Neuronal stem cell (in vitro differentiated cells): ENCODE results near the gene NUMA1.

ENCODE experiments used
- DNase-seq: peaks from one replicate; pipeline ENCODE4 v3.0.0-alpha.2; 2013; ENCODE audit warnings: low spot score
- H2AFZ ChIP-seq: one replicate; pipeline ENCODE4 v1.6.1; 2013; ENCODE audit warnings: mild to moderate bottlenecking, low read length, inconsistent platforms
- H2AK5ac ChIP-seq: 2 replicates; pipeline ENCODE4 v1.6.1; 2013; ENCODE audit warnings: low read depth, mild to moderate bottlenecking, inconsistent platforms, low read length, moderate library complexity, mixed read lengths
- H2BK120ac ChIP-seq: 2 replicates; pipeline ENCODE4 v1.6.1; 2013; ENCODE audit warnings: low read depth, mild to moderate bottlenecking, inconsistent platforms, low read length, moderate library complexity, mixed read lengths
- H2BK12ac ChIP-seq: one replicate; pipeline ENCODE4 v1.6.1; 2013; ENCODE audit warnings: low read length, inconsistent platforms
- H2BK15ac ChIP-seq: 2 replicates; pipeline ENCODE4 v1.6.1; 2013; ENCODE audit warnings: mild to moderate bottlenecking, low read length, inconsistent platforms, mixed read lengths
- H2BK5ac ChIP-seq: one replicate; pipeline ENCODE4 v1.6.1; 2013; ENCODE audit warnings: inconsistent platforms, mild to moderate bottlenecking, low read length, moderate library complexity
- H3K14ac ChIP-seq: one replicate; pipeline ENCODE4 v1.6.1; 2013; ENCODE audit warnings: low read length, inconsistent platforms
- H3K18ac ChIP-seq: 2 replicates; pipeline ENCODE4 v1.6.1; 2013; ENCODE audit warnings: low read length, inconsistent platforms
- H3K23ac ChIP-seq: 2 replicates; pipeline ENCODE4 v1.6.1; 2013; ENCODE audit warnings: low read depth, mild to moderate bottlenecking, mixed read lengths, low read length, inconsistent platforms; ENCODE audit not compliant: poor library complexity
- H3K27ac ChIP-seq: replicated peaks from 3 replicates; pipeline ENCODE4 v1.5.1; 2013; ENCODE audit warnings: low read length, inconsistent platforms
- H3K27me3 ChIP-seq, 3 experiments: 2 replicates each; pipeline ENCODE4 v1.6.1; 2013; ENCODE audit warnings: low read length in 3 of 3, mild to moderate bottlenecking in 2 of 3, inconsistent platforms in 1 of 3, low read depth in 1 of 3, mixed read lengths in 1 of 3, moderate library complexity in 1 of 3; ENCODE audit not compliant: control insufficient read depth in 3 of 3, insufficient read depth in 3 of 3
- H3K36me3 ChIP-seq, 2 donors: replicated peaks in 1 of 2; 2 replicates each; pipeline ENCODE4 v1.6.1; 2013; ENCODE audit warnings: low read length in 2 of 2; ENCODE audit not compliant: control insufficient read depth in 2 of 2, insufficient read depth in 2 of 2
- H3K4ac ChIP-seq: 2 replicates; pipeline ENCODE4 v1.6.1; 2013; ENCODE audit warnings: inconsistent platforms, mild to moderate bottlenecking, low read length, moderate library complexity
- H3K4me1 ChIP-seq, 2 donors: 1 replicate in 1 of 2; 2 replicates in 1 of 2; pipeline ENCODE4 v1.6.1; 2013; ENCODE audit warnings: low read length in 2 of 2, low read depth in 1 of 2; ENCODE audit not compliant: control insufficient read depth in 2 of 2, insufficient read depth in 1 of 2
- H3K4me2 ChIP-seq: one replicate; pipeline ENCODE4 v1.6.1; 2013; ENCODE audit warnings: mild to moderate bottlenecking, low read length, inconsistent platforms; ENCODE audit not compliant: insufficient read depth, poor library complexity, severe bottlenecking
- H3K4me3 ChIP-seq, 2 donors: 2 replicates each; pipeline ENCODE4 v1.5.1; 2013; ENCODE audit warnings: low read length in 2 of 2, mild to moderate bottlenecking in 2 of 2, inconsistent platforms in 1 of 2, moderate library complexity in 1 of 2
- H3K79me1 ChIP-seq: one replicate; pipeline ENCODE4 v1.6.1; 2013; ENCODE audit warnings: low read depth, mild to moderate bottlenecking, inconsistent platforms, low read length, moderate library complexity
- H3K9ac ChIP-seq: one replicate; pipeline ENCODE4 v1.6.1; 2013; ENCODE audit warnings: mild to moderate bottlenecking, low read depth, low read length, inconsistent platforms; ENCODE audit not compliant: poor library complexity
- H3K9me3 ChIP-seq, 2 donors: replicated peaks in 1 of 2; 2 replicates each; pipeline versions ENCODE3 to v1.6.1; 2013; ENCODE audit warnings: low read length in 2 of 2, mild to moderate bottlenecking in 2 of 2, inconsistent platforms in 1 of 2, low read depth in 1 of 2, mixed read lengths in 1 of 2, moderate library complexity in 1 of 2; ENCODE audit not compliant: control insufficient read depth in 2 of 2, insufficient read depth in 1 of 2
- H4K8ac ChIP-seq: one replicate; pipeline ENCODE4 v1.6.1; 2013; ENCODE audit warnings: low read depth, mild to moderate bottlenecking, inconsistent platforms, low read length, moderate library complexity
- H4K91ac ChIP-seq: one replicate; pipeline ENCODE4 v1.6.1; 2013; ENCODE audit warnings: low read length, low read depth, mild to moderate bottlenecking, inconsistent platforms; ENCODE audit not compliant: poor library complexity
- WGBS, 2 donors: extraction: QIAGEN DNeasy Blood & Tissue Kit; methylation state at CpG; one replicate each; pipeline ENCODE4 v1.1.7; 2013; ENCODE audit warnings: missing lambda C conversion rate in 2 of 2, mixed read lengths in 1 of 2; ENCODE audit not compliant: insufficient read length in 2 of 2, insufficient replicate concordance in 1 of 2; ENCODE audit errors: extremely low coverage in 2 of 2; 5-methylcytosine and 5-hydroxymethylcytosine counted together

The NUMA1 gene

DNA sequence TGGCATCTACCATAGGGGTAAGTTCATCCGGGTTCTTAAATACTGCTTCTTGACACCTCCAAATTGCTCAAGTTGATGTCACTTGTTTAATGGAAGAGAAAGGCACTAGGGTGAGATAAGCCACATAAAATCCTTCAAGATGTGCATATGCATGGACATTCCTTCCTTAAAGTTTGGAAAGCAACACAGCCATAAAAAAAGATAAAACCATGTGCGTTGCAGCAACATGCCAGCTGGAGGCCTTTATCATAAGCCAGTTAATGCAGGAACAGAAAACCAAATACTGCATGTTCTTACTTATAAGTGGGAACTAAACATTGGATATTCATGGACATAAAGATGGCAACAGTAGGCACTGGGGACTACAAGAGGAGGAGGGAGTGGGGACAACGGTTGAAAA lies 89.6 kb downstream of the NUMA1 start:
- Histone ChIP-seq H3K23ac (no peak overlapping the region), H2BK15ac (no peak overlapping the region), H3K14ac (no peak overlapping the region), H3K36me3 (peaks cover 19 to 60% of the 10 kb centered on the region in 2 donors), H3K4ac (no peak overlapping the region), H2BK5ac (no peak overlapping the region), H4K8ac (no peak overlapping the region), H3K9me3 (no peaks in the 10 kb centered on the region), H3K9ac (no peak overlapping the region), H3K18ac (no peak overlapping the region), H2BK12ac (no peak overlapping the region), H3K27ac (no peak overlapping the region), H3K4me2 (no peak overlapping the region), H3K4me1 (no peaks in the 10 kb centered on the region), H4K91ac (no peak overlapping the region), H3K79me1 (peaks cover 4% of the 10 kb centered on the region), H2AK5ac (no peak overlapping the region), H2AFZ (no peak overlapping the region), H2BK120ac (no peak overlapping the region), H3K4me3 (no peak overlapping the region), H3K27me3 (no peaks in the 10 kb centered on the region)
- no CpG with 5 or more reads among the region's 3 CpGs for WGBS, 2 donors
- DNase-seq, result no peak

DNA sequence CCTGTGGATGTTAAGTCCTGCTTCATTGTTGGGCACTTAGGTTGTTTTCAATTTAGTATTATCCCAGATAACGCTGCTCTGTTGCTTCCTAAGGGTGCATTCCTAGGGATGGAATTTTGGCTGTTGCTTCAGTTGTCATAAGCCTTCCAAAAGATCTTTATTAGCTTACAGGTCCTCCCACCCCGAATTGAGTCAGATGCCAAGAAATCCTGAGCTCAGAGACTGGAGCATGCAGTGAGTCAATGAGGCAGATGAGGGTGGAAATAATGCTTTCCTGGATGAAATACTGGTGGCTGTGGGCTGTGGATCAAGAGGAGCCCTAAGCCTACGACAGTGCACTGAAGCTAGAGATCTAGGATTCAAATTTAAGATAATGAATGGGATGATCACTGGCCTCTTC lies 92.3 kb downstream of the NUMA1 start:
- Histone ChIP-seq H3K9ac (no peak overlapping the region), H3K27me3 (no peaks in the 10 kb centered on the region), H2BK5ac (no peak overlapping the region), H3K27ac (no peak overlapping the region), H3K18ac (no peak overlapping the region), H2AK5ac (no peak overlapping the region), H3K4me3 (no peak overlapping the region), H3K79me1 (peaks cover 2% of the 10 kb centered on the region), H4K91ac (no peak overlapping the region), H2BK15ac (no peak overlapping the region), H2BK120ac (no peak overlapping the region), H3K4me2 (no peak overlapping the region), H2BK12ac (no peak overlapping the region), H3K4me1 (no peaks in the 10 kb centered on the region), H3K14ac (no peak overlapping the region), H3K4ac (no peak overlapping the region), H3K9me3 (no peaks in the 10 kb centered on the region), H3K23ac (no peak overlapping the region), H4K8ac (no peak overlapping the region), H3K36me3 (peaks cover 9 to 75% of the 10 kb centered on the region in 2 donors), H2AFZ (no peak overlapping the region)
- WGBS, 2 donors, result no CpG with 5 or more reads among the region's 3 CpGs
- DNase-seq, result no peak

DNA sequence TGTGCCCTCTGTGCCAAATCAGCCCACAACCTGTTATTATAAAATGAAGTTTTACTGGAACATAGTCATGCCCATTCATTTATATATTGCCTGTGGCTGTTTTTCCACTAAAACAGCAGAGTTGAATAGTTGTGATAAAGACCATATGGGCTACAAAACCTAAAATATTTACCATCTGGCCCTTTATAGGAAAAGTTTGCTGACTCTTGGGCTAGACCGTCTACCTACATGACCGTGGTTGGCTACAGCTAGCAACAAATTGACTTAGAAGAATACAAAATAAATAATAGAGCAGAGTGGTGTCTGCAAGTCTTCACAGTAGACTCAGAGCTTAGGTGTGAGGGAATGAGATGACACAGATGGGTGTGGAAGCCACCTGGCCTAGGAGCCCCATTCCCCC lies 92.8 kb downstream of the NUMA1 start:
- H2BK12ac ChIP-seq, result no peak overlapping the region
- H2AFZ ChIP-seq, result no peak overlapping the region
- H2BK15ac ChIP-seq, result no peak overlapping the region
- no peaks in the 10 kb centered on the region for H3K9me3 ChIP-seq
- H3K36me3 ChIP-seq, result peaks cover 9 to 80% of the 10 kb centered on the region in 2 donors
- H3K4me2 ChIP-seq, result no peak overlapping the region
- H2BK5ac ChIP-seq, result no peak overlapping the region
- H3K27ac ChIP-seq, result no peak overlapping the region
- no peak overlapping the region for H2AK5ac ChIP-seq
- no peak overlapping the region for H4K91ac ChIP-seq
- H3K4me3 ChIP-seq, result no peak overlapping the region
- H3K23ac ChIP-seq, result no peak overlapping the region
- no peak overlapping the region for H3K14ac ChIP-seq
- no peaks in the 10 kb centered on the region for H3K27me3 ChIP-seq
- H4K8ac ChIP-seq, result no peak overlapping the region
- WGBS, 2 donors, result no CpG with 5 or more reads among the region's 2 CpGs
- H3K9ac ChIP-seq, result no peak overlapping the region
- H2BK120ac ChIP-seq, result no peak overlapping the region
- peaks cover 2% of the 10 kb centered on the region for H3K79me1 ChIP-seq
- no peak overlapping the region for H3K18ac ChIP-seq
- H3K4ac ChIP-seq, result no peak overlapping the region
- DNase-seq, result no peak
- H3K4me1 ChIP-seq, result no peaks in the 10 kb centered on the region

DNA sequence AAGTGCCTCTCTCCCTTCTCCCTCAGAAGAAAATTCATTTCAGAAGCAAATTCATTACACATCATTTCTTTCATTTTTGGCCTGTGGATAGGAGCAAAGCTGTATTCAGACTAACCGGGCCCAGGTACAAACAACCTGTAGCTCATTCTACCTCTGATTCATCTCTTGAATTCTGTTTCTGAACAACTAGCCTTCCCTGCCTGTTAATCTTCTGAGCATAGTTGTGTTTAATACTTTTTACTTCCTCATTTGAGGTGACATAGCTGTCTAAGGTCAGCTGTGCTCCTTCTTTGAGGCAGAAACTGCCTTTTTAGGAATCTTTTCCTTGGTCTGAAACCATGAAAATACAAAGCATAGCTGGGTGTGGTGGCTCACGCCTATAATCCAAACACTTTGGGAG lies 94.2 kb downstream of the NUMA1 start:
- H3K27me3 ChIP-seq, result no peaks in the 10 kb centered on the region
- no peak overlapping the region for H2BK12ac ChIP-seq
- H3K18ac ChIP-seq, result no peak overlapping the region
- no peak overlapping the region for H3K14ac ChIP-seq
- H2AK5ac ChIP-seq, result no peak overlapping the region
- no peak overlapping the region for H3K4ac ChIP-seq
- no peak overlapping the region for H3K27ac ChIP-seq
- WGBS, 2 donors, result no CpG with 5 or more reads among the region's 2 CpGs
- H2AFZ ChIP-seq, result no peak overlapping the region
- DNase-seq, result no peak
- no peak overlapping the region for H4K8ac ChIP-seq
- no peak overlapping the region for H3K4me3 ChIP-seq
- no peak overlapping the region for H3K9ac ChIP-seq
- no peak overlapping the region for H3K4me2 ChIP-seq
- no peaks in the 10 kb centered on the region for H3K4me1 ChIP-seq
- H3K23ac ChIP-seq, result no peak overlapping the region
- no peak overlapping the region for H2BK15ac ChIP-seq
- no peak overlapping the region for H4K91ac ChIP-seq
- peaks cover 9 to 85% of the 10 kb centered on the region in 2 donors for H3K36me3 ChIP-seq
- H3K79me1 ChIP-seq, result peaks cover 2% of the 10 kb centered on the region
- H2BK5ac ChIP-seq, result no peak overlapping the region
- H2BK120ac ChIP-seq, result no peak overlapping the region
- H3K9me3 ChIP-seq, result no peaks in the 10 kb centered on the region
